ENCODE results near the gene CRTC1. TPM values are rescaled to one million over a fixed set of nuclear protein-coding genes. Genes with fewer than 3 reads are reported as not detected.

The CRTC1 gene
- total and polyA plus RNA-seq, 2 of the 13 experiments (the other 11 are each of a cell fraction or from before 2014, with no cell fraction given) = 2.0 to 2.7 TPM

DNA sequence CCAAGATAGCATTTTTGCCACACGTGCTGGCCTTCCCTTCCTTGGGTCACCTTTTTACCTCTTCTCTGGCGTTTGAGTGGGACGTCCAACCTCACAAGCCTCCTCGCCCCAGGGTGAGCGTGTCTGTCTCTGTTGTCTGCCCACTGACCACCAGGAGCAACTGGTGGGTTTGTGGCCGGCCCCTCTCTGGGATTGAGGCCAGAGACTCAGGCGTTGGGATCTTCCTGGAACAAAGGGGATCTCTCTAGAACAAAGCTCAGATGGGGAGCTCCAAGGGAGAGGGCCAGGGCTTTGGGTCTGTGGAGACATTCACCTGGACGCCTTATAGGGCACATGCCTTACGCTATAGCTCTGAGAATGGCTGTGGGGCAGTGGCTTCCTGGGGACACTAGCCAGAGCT lies 90.2 kb downstream of the CRTC1 start (continued):
- TF ChIP-seq ZNF556 (CRISPR knock-in tag; IDR thresholded peaks at IDR 0.05; ENCODE audit: borderline replicate concordance) = no peak
- TF ChIP-seq HNRNPUL1 (IDR thresholded peaks at IDR 0.05; ENCODE audit: low read depth, low read length) = no peak
- no peak for TF ChIP-seq NR2C2 (CRISPR knock-in tag; IDR thresholded peaks at IDR 0.05; ENCODE audit: borderline replicate concordance)
- TF ChIP-seq ZNF432 (CRISPR knock-in tag; IDR thresholded peaks at IDR 0.05; ENCODE audit: borderline replicate concordance) = no peak
- TF ChIP-seq, protein P1, sequence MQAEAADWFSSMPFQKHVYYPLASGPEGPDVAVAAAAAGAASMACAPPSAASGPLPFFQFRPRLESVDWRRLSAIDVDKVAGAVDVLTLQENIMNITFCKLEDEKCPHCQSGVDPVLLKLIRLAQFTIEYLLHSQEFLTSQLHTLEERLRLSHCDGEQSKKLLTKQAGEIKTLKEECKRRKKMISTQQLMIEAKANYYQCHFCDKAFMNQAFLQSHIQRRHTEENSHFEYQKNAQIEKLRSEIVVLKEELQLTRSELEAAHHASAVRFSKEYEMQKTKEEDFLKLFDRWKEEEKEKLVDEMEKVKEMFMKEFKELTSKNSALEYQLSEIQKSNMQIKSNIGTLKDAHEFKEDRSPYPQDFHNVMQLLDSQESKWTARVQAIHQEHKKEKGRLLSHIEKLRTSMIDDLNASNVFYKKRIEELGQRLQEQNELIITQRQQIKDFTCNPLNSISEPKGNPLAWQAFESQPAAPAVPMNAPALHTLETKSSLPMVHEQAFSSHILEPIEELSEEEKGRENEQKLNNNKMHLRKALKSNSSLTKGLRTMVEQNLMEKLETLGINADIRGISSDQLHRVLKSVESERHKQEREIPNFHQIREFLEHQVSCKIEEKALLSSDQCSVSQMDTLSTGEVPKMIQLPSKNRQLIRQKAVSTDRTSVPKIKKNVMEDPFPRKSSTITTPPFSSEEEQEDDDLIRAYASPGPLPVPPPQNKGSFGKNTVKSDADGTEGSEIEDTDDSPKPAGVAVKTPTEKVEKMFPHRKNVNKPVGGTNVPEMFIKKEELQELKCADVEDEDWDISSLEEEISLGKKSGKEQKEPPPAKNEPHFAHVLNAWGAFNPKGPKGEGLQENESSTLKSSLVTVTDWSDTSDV (CRISPR knock-in tag; IDR thresholded peaks at IDR 0.05) = no peak
- TF ChIP-seq, protein P2, sequence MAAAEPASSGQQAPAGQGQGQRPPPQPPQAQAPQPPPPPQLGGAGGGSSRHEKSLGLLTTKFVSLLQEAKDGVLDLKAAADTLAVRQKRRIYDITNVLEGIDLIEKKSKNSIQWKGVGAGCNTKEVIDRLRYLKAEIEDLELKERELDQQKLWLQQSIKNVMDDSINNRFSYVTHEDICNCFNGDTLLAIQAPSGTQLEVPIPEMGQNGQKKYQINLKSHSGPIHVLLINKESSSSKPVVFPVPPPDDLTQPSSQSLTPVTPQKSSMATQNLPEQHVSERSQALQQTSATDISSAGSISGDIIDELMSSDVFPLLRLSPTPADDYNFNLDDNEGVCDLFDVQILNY (CRISPR knock-in tag; conservative IDR thresholded peaks at IDR 0.05) = no peak

DNA sequence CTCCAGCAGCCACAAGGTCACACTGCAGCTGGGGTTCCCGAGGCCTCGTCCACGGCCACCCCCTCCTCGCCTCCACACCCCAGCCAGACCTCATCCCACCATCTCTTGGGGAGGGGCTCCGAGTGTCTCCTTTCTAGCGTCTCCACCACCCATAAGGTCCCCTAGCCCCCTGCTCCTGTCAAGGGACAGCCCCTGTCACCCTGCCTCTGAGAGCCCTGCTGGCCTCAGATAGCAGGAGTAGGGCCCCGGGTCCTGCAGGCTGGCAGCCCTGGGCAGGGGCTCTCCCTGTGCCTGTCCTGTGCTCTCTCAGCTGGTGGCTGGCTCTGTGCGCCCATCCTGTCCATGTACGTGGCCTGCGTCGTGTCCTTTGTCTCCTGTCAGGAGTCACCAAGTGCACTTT lies 90.6 kb downstream of the CRTC1 start:
- H3K36me3 ChIP-seq (replicated peaks in 1 of 2; ENCODE audit: control insufficient read depth in 1 of 2, insufficient read depth in 2 of 2, low read length in 2 of 2) = no peaks in the 10 kb centered on the region
- H3K27me3 ChIP-seq (ENCODE audit: control insufficient read depth in 1 of 2, insufficient read depth in 2 of 2, low read length in 2 of 2) = no peaks in the 10 kb centered on the region
- intact Hi-C loops (cut with micrococcal nuclease; ENCODE audit: unreplicated experiment) = no loop called here
- H3K4me3 ChIP-seq (replicated peaks in 1 of 3; ENCODE audit: insufficient read depth in 1 of 3, low read depth in 2 of 3, low read length in 3 of 3) = no peak overlapping the region
- no peak for FAIRE-seq
- H3K9ac ChIP-seq (ENCODE audit: insufficient read depth, low read depth, low read length) = no peak overlapping the region
- POLR2A ChIA-PET = no interaction called here
- no peaks in the 10 kb centered on the region for H3K79me2 ChIP-seq (ENCODE audit: insufficient read depth, low read length)
- in situ Hi-C loops (cut with HindIII; ENCODE audit: extremely low pct_ligation_motif_present, low pct_unique_long_range_greater_than_20kb) = no loop called here
- peaks cover 2% of the 10 kb centered on the region for H3K4me1 ChIP-seq (ENCODE audit: insufficient read depth, low read length)
- no peak overlapping the region for H3K4me2 ChIP-seq (ENCODE audit: low read depth, low read length)
- TF ChIP-seq RARG (CRISPR knock-in tag; IDR thresholded peaks at IDR 0.05; ENCODE audit: low read depth) = no peak
- TF ChIP-seq AGO1 (IDR thresholded peaks at IDR 0.05; ENCODE audit: low read depth, low read length, poor library complexity, severe bottlenecking) = peak; percentile 78
- ATAC-seq = no peak
- WGBS (ENCODE audit: low lambda C conversion rate) = 81% methylated on average over 8 of the region's 11 CpGs
- no peak overlapping the region for H2AFZ ChIP-seq (ENCODE audit: low read length)
- CTCF ChIA-PET (ENCODE audit: low intra/inter-chr PET ratio, low total read pairs) = no interaction called here
- no peak overlapping the region for H3K27ac ChIP-seq (ENCODE audit: extremely low read length, insufficient read depth, low read length)
- H4K20me1 ChIP-seq (ENCODE audit: insufficient read depth, low read length) = no peaks in the 10 kb centered on the region
- no peak for DNase-seq (ENCODE audit: low spot score)
- BruUV-seq (replicated peaks) = no TSS peak
- H3K9me3 ChIP-seq (ENCODE audit: low read length) = no peaks in the 10 kb centered on the region

Measured in HepG2 (cell line).